Colonic mucosa (tissue), 4 donors: ENCODE results near the gene RTN3. TPM values are rescaled to one million over a fixed set of nuclear protein-coding genes. Genes with fewer than 3 reads are reported as not detected.

Source experiments
- DNase-seq: peaks from one replicate; pipeline ENCODE4 v3.0.0-alpha.2; 2020
- H3K27ac ChIP-seq: fragments of 200-600 bp; one replicate; pipeline ENCODE4 v1.8.0; 2021
- H3K27me3 ChIP-seq: fragments of 200-600 bp; one replicate; pipeline ENCODE4 v1.8.0; 2021
- H3K36me3 ChIP-seq: fragments of 200-600 bp; one replicate; pipeline ENCODE4 v1.8.0; 2021
- H3K4me1 ChIP-seq: fragments of 200-600 bp; one replicate; pipeline ENCODE4 v1.8.0; 2021; ENCODE audit warnings: mild to moderate bottlenecking
- H3K4me3 ChIP-seq: fragments of 200-600 bp; one replicate; pipeline ENCODE4 v1.8.0; 2021
- H3K9ac ChIP-seq, 2 donors: one replicate each; pipeline ENCODE4 v1.7.0; 2013; ENCODE audit warnings: control low read depth in 2 of 2, low read depth in 2 of 2, low read length in 2 of 2
- H3K9me3 ChIP-seq: fragments of 200-600 bp; one replicate; pipeline ENCODE4 v1.8.0; 2021
- intact Hi-C: fragments of 100-400 bp; cut with DNase I; formaldehyde crosslinking; loops from one replicate; pipeline ENCODE4 v1.14.1; 2022
- total RNA-seq, 2 donors: library from RNA; stranded (reverse); fragmentation: NEBNext Ultra II Directional in 1 of 2; extraction: Animal tissue kit (Norgen Biotek cat#: 25700) in 1 of 2; gene quantifications; one replicate each; pipeline ENCODE4 v1.2.1, GENCODE V29; 2021
- TF ChIP-seq, protein P1 (sequence below): fragments of 200-600 bp; IDR thresholded peaks from one replicate; pipeline ENCODE4 v1.8.0; 2022; ENCODE audit warnings: antibody characterized with exemption, mild to moderate bottlenecking
- donor health status: healthy.
- donor health status: DM: no; HTN: no; CAD: no.
- donor health status: DM: no; HTN: no; CAD: no.

RTN3 gene
- total RNA-seq, 2 donors from 2014 or later = 110 to 128 TPM

- intact Hi-C loops = loop anchor here (5.0 to 10.0 kb wide), 3 partner anchors 72 to 260 kb away; no protein-coding TSS in a partner anchor
- TF ChIP-seq, protein P1, sequence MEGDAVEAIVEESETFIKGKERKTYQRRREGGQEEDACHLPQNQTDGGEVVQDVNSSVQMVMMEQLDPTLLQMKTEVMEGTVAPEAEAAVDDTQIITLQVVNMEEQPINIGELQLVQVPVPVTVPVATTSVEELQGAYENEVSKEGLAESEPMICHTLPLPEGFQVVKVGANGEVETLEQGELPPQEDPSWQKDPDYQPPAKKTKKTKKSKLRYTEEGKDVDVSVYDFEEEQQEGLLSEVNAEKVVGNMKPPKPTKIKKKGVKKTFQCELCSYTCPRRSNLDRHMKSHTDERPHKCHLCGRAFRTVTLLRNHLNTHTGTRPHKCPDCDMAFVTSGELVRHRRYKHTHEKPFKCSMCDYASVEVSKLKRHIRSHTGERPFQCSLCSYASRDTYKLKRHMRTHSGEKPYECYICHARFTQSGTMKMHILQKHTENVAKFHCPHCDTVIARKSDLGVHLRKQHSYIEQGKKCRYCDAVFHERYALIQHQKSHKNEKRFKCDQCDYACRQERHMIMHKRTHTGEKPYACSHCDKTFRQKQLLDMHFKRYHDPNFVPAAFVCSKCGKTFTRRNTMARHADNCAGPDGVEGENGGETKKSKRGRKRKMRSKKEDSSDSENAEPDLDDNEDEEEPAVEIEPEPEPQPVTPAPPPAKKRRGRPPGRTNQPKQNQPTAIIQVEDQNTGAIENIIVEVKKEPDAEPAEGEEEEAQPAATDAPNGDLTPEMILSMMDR = no peak
- no peaks in the 10 kb centered on the region for H3K27me3 ChIP-seq
These were observed 55.6 kb downstream of the RTN3 start for GRCh38 chr11:63736864-63737263.

DNA sequence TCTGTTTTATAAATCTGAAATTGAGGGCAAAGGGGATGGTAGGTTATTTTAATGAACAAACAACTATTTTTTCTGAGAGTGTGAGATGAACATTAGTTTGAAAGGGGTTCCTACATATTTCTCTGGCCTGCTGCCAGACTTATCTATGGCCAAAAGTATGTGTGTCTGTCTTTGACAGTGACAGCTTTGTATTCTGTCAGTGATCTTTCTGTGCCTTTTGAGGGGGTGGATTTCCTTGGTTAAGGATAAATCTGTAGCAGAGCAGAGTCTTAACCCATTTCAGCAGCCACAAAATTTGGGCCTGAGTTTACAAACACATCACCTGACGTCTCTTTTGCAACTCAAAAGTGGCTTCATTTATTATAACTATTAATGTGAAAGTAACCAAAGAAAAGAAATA, 56.4 kb downstream of the RTN3 start:
- Histone ChIP-seq H3K27me3 (no peaks in the 10 kb centered on the region), H3K27ac (no peak overlapping the region), H3K4me1 (no peaks in the 10 kb centered on the region), H3K36me3 (no peaks in the 10 kb centered on the region), H3K4me3 (no peak overlapping the region), H3K9me3 (no peaks in the 10 kb centered on the region), H3K9ac (no peak overlapping the region)
- intact Hi-C loops = loop anchor here (5.0 to 10.0 kb wide), 3 partner anchors 73 to 260 kb away; no protein-coding TSS in a partner anchor
- TF ChIP-seq, protein P1 = no peak
- DNase-seq = no peak

More at GRCh38 chr11:63736864-63737263, 55.6 kb downstream of the RTN3 start:
- no peaks in the 10 kb centered on the region for H3K36me3 ChIP-seq
- no peak for DNase-seq
- H3K9ac ChIP-seq = no peak overlapping the region
- no peak overlapping the region for H3K27ac ChIP-seq
- H3K4me3 ChIP-seq = no peak overlapping the region
- H3K9me3 ChIP-seq = no peaks in the 10 kb centered on the region
- no peaks in the 10 kb centered on the region for H3K4me1 ChIP-seq

GRCh38 chr11:63738720-63739360, 57.5 kb downstream of the RTN3 start:
- H3K9ac ChIP-seq = no peak overlapping the region
- H3K4me3 ChIP-seq = no peak overlapping the region
- no peaks in the 10 kb centered on the region for H3K27me3 ChIP-seq
- no peaks in the 10 kb centered on the region for H3K9me3 ChIP-seq
- H3K4me1 ChIP-seq = no peaks in the 10 kb centered on the region
- no peaks in the 10 kb centered on the region for H3K36me3 ChIP-seq
- intact Hi-C loops = loop anchor here (5.0 to 10.0 kb wide), 3 partner anchors 74 to 262 kb away; no protein-coding TSS in a partner anchor
- TF ChIP-seq, protein P1 = peak; percentile 98
- H3K27ac ChIP-seq = no peak overlapping the region
- peak; percentile 81 for DNase-seq

DNA sequence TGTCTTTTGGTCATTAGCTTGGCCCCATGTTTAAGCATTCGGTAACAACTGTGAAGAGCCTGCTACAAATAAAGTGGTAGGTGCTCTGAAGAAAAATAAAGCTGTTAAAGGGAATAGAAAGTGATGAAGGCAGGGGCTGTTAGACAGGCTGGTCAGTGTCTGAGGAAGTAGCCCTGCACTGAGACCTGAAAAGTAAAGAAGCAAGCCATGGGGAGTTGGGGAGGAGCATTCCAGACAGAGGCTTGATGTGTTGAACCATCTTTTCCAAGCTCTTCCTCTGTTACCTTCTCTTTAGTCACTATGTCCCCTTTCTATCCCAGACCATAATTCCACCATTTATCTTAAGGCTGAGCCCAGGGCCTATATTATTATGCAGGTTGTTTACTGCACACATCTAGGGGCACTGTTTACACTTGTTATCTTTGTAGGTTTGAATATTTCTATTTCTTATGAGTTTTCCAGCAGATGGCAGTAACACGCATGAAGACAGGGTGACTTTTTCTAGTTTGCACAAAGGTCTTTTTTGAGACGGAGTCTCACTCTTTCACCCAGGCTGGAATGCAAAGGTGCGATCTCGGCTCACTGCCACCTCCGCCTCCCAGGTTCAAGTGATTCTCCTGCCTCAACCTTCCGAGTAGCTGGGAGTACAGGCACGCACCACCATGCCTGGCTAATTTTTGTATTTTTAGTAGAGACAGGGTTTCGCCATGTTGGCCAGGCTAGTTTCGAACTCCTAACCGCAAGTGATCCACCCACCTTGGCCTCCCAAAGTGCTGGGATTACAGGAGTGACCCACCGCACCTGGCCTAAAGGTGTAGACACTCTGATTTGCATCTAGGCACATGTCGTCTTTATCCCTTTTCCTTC, 64.2 kb downstream of the RTN3 start:
- intact Hi-C loops = no loop called here

GRCh38 chr11:63747011-63747410, 65.7 kb downstream of the RTN3 start:
- no peaks in the 10 kb centered on the region for H3K4me1 ChIP-seq
- intact Hi-C loops = no loop called here
- DNase-seq = no peak
- no peaks in the 10 kb centered on the region for H3K27me3 ChIP-seq
- H3K36me3 ChIP-seq = no peaks in the 10 kb centered on the region
- H3K9me3 ChIP-seq = no peaks in the 10 kb centered on the region
- no peak overlapping the region for H3K4me3 ChIP-seq
- TF ChIP-seq, protein P1 = no peak
- H3K27ac ChIP-seq = no peak overlapping the region
- no peak overlapping the region for H3K9ac ChIP-seq

More for the DNA sequence above, 64.2 kb downstream of the RTN3 start:
- no peak overlapping the region for H3K27ac ChIP-seq
- H3K27me3 ChIP-seq = no peaks in the 10 kb centered on the region
- no peak overlapping the region for H3K4me3 ChIP-seq
- TF ChIP-seq, protein P1 = no peak
- no peaks in the 10 kb centered on the region for H3K36me3 ChIP-seq
- DNase-seq = no peak
- H3K9ac ChIP-seq = no peak overlapping the region
- no peaks in the 10 kb centered on the region for H3K9me3 ChIP-seq
- H3K4me1 ChIP-seq = no peaks in the 10 kb centered on the region
